Activated CD4-positive, alpha-beta T cell treated with anti-CD3 and anti-CD28 coated beads, Interleukin-2, Interleukin-4, amounts not matched to agents 100 ng/mL and 50 ng/mL, durations not matched to agents 16 hours and 8 hours (primary cell): ENCODE data around the gene AP1S1.
"Not testable (repeated sequence)": the region's sequence is repeated elsewhere in the genome, so short reads cannot be mapped to it uniquely, and the experiment has no call there.

Experiments used
- DNase-seq: peaks from one replicate; pipeline ENCODE4 v3.0.0-alpha.2; 2020; ENCODE audit warnings: low spot score

Gene AP1S1

DNA sequence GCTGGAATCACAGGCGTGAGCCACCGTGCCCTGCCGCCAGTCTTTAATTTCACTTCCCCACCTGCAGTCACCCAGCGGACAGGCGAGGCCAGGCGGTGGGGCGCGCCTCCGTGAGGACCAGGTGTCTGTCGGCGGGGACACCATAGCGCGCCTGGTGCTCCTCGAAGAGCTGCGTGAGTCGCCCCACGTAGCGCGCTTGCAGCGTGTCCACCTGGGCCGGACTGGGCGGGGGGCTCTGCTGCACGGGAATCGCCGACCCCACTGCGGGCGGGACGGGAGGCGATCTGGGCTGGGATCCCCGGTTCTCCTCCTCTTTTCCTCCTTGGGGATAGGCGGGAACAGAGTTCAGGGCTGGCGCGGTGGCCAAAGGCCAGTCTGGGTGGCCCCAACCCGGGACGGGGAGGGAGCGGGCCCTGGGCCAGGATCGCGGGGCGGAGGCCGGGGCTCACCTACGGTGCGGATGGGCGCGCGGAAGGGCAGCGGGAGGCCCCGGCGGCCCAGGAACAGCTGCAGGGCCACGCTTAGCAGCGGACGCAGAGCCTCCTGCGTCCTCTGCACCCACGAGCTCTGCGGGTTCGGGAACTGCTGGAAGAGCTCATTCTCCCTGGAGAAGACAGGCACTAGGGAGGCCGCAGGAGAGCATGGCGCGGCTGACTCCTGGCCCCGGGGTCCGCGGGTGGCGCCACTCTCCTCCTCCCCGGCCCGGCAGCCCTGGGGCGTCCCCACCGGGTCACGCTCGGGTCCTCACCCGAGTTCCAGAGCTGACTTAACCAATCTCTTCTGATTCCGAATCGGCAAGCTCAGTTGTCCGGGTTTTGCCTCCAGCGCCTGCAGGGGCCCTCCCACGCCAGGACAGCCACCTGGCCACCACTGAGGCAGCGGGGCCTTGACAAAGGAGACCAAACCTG lies 47.7 kb downstream of the AP1S1 start:
- no peak for DNase-seq

GRCh38 chr7:101202603-101202918 lies 48.3 kb downstream of the AP1S1 start:
- DNase-seq: no peak

GRCh38 chr7:101203740-101204738 lies 49.8 kb downstream of the AP1S1 start:
- not testable (repeated sequence) for DNase-seq

DNA sequence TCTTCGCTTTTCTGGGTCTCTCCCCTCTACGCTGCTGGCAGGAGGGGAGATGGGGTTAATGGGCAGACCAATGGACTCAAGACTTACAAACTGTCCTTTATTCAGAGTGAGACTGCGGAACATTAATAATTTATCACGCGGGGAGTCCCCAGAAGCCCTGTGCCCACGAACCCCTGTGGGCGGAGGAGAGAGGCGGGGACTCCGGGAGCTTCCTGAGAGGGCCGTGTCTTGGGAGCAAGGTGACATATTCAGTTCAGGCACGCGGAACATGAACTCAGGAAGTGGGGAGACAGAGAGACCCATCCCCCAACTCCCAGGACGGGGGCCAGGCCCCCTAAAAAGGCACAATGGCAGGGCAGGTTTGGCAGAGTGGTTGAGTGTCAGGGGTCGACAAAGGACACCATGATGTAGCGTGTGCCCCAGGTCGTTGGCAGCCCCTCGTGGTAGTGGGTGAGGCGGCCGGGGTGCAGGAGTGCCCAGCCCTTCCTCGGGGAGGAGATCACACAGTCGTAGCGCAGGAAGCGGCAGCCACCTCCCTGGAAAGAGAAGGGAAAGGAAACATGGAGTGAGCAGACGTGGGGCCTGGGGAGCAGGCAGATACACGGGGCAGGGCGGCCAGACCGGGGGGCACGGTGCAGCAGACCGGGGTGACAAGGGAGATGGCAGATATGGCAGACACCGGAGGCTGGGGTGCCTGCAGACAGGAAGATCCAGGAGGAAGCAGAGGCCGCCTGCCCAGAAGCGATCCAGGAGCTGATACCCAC lies 51.8 kb downstream of the AP1S1 start:
- no peak for DNase-seq

GRCh38 chr7:101206665-101207042 lies 52.4 kb downstream of the AP1S1 start:
- no peak for DNase-seq

DNA sequence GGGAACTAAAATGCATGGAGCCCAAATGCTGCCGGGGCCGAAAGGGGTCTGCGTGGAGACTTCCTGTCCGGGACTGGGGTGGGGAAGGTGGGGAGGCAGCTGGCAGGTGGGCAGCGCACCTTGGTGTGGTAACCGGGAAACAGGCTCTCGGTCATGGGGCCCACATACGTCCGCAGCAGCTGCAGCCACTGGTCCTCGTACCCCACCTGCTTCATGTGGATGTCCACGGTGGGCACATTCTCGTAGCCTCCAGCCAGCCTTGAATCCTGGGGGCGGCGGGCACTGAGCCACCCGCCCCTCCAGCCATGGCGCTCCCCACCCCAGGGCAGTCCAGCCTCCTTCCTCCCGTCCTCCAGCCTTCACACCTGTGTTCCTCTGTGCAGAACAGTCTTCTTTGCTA lies 53.2 kb downstream of the AP1S1 start:
- no peak for DNase-seq

DNA sequence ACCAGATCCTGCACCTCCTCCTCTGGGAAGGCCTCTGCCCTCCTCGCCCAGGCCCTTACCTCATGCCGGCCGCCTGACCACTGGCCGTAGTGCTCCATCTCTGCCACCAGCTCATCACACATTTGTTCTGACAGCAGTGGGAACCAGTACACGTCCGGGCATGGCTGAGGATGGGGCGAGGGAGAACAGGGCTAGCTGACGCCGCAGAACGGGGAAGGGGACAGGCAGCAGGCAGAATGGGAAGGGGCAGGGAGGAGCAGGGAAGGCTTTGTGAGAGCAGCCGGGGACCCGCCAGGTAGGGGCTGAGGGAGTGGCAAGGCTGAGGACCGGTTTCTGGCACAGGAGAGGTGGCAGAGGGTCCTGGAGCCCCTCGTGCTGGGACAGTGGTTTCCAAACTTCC lies 54.5 kb downstream of the AP1S1 start:
- no peak for DNase-seq

GRCh38 chr7:101210143-101210542 lies 55.9 kb downstream of the AP1S1 start:
- no peak for DNase-seq
